Neural cell (in vitro differentiated cells): Measurements from ENCODE around the gene CYP27B1.

ENCODE experiments used
- CTCF ChIP-seq: fragments of 450-650 bp; IDR thresholded peaks from 2 replicates; pipeline ENCODE4 v1.5.1; 2014; ENCODE audit warnings: antibody characterized with exemption, mild to moderate bottlenecking, moderate library complexity; ENCODE audit not compliant: poor library complexity, severe bottlenecking
- EP300 ChIP-seq: fragments of 450-650 bp; conservative IDR thresholded peaks from 2 replicates; pipeline ENCODE4 v1.6.1; 2014; ENCODE audit warnings: antibody characterized with exemption, mild to moderate bottlenecking, moderate library complexity; ENCODE audit not compliant: poor library complexity, severe bottlenecking
- EZH2 ChIP-seq: fragments of 200-600, 300-800 bp; shearing (Covaris generic), sonication (generic); IDR thresholded peaks from 2 replicates; pipeline ENCODE4 v1.6.1; 2014; ENCODE audit warnings: antibody characterized with exemption, low read length, borderline replicate concordance, mild to moderate bottlenecking; ENCODE audit not compliant: insufficient read depth, poor library complexity, severe bottlenecking
- POLR2AphosphoS5 ChIP-seq: IDR thresholded peaks from 2 replicates; pipeline ENCODE4 v1.6.1; 2012
- RAD21 ChIP-seq: fragments of 450-650 bp; conservative IDR thresholded peaks from 2 replicates; pipeline ENCODE4 v1.6.1; 2014; ENCODE audit warnings: antibody characterized with exemption, mild to moderate bottlenecking, moderate library complexity
- REST ChIP-seq: IDR thresholded peaks from 2 replicates; pipeline ENCODE4 v1.6.1; 2012; ENCODE audit warnings: borderline replicate concordance
- TAF1 ChIP-seq: IDR thresholded peaks from 2 replicates; pipeline ENCODE4 v1.6.1; 2012; ENCODE audit warnings: low read depth

- TF ChIP-seq POLR2AphosphoS5 (no peak), EZH2 (no peak), RAD21 (no peak), CTCF (no peak), EP300 (no peak), TAF1 (no peak), REST (no peak)
These were observed 17.0 kb upstream of the CYP27B1 start for GRCh38 chr12:57783861-57784260.
